Vagina (tissue), 2 donors: Measurements from ENCODE around the gene PCSK5. TPM values are rescaled to one million over a fixed set of nuclear protein-coding genes. Genes with fewer than 3 reads are reported as not detected.

Experiments used
- DNase-seq, 2 donors: peaks; one replicate each; pipeline ENCODE4 v3.0.0-alpha.2; 2017; ENCODE audit errors: extremely low spot score in 2 of 2
- H3K27ac ChIP-seq: fragments of 200-600 bp; sonication (generic); one replicate; pipeline ENCODE4 v1.5.1; 2019
- H3K27me3 ChIP-seq: fragments of 200-600 bp; sonication (generic); one replicate; pipeline ENCODE4 v1.5.1; 2019
- H3K36me3 ChIP-seq, 2 donors: fragments of 200-600 bp; sonication (generic); one replicate each; pipeline ENCODE4 v1.5.1; 2017 to 2019
- H3K4me1 ChIP-seq: fragments of 200-600 bp; sonication (generic); one replicate; pipeline ENCODE4 v1.5.1; 2019
- H3K4me3 ChIP-seq, 2 donors: fragments of 200-600 bp; sonication (generic); 1 replicate in 1 of 2; 2 replicates in 1 of 2; pipeline ENCODE4 v1.5.1; 2016 to 2019
- H3K9me3 ChIP-seq: fragments of 200-600 bp; sonication (generic); one replicate; pipeline ENCODE4 v1.5.1; 2019
- POLR2A ChIP-seq, 2 donors: fragments of 450-650 bp; IDR thresholded peaks; one replicate each; pipeline ENCODE4 v1.6.1; 2017; ENCODE audit warnings: antibody characterized with exemption in 2 of 2, mild to moderate bottlenecking in 2 of 2, moderate library complexity in 2 of 2
- POLR2AphosphoS5 ChIP-seq, 2 donors: sonication (generic); formaldehyde crosslinking; IDR thresholded peaks; one replicate each; pipeline ENCODE4 v1.9.0; 2017; ENCODE audit warnings: antibody characterized with exemption in 2 of 2, mild to moderate bottlenecking in 2 of 2, low read depth in 1 of 2; ENCODE audit not compliant: insufficient read depth in 1 of 2
- intact Hi-C: fragments of 100-400 bp; cut with DNase I; formaldehyde crosslinking; loops from one replicate; pipeline ENCODE4 v1.15.1; 2023
- total RNA-seq: library from RNA; depleted of rRNA; stranded (reverse); fragments of >200 nt; gene quantifications from one replicate; pipeline ENCODE4 v1.2.3, GENCODE V29; 2016
- TF ChIP-seq, protein P1 (sequence below), 3 experiments: fragments of 450-650 bp in 2 of 3; fragments of 200-600 bp in 1 of 3; sonication (generic) in 1 of 3; IDR thresholded peaks; one replicate each; pipeline ENCODE4 v1.5.1; 2017 to 2019; ENCODE audit warnings: antibody characterized with exemption in 3 of 3, mild to moderate bottlenecking in 2 of 3, moderate library complexity in 2 of 3

Gene PCSK5
- total RNA-seq, 1 donor from 2014 or later, result 22.6 TPM

DNA sequence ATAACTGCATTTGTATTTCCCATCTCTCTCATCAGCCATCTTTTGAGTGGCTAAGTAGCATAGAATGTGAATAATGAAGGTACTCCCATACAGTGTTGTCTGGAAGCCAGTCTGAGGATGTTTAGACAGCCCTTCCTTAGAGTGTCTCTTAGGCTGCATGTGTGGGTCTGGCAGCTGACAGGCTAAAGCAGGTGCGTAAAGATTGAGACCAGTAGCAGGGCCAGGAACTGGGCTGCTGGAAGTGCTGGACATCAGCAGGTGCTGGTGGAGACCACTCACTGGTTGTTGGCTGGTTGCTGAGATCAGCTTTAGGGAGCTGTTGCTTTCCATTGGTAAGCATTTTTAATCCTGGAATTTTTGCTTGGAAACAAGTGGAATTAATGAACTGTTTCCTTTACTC, 197.5 kb downstream of the PCSK5 start:
- H3K27ac ChIP-seq, result no peak overlapping the region
- DNase-seq, result no peak
- TF ChIP-seq POLR2AphosphoS5 (IDR thresholded peaks at IDR 0.05; ENCODE audit: insufficient read depth in 1 of 2, low read depth in 1 of 2) (no peak), POLR2A (IDR thresholded peaks at IDR 0.05) (no peak)
- TF ChIP-seq, protein P1, sequence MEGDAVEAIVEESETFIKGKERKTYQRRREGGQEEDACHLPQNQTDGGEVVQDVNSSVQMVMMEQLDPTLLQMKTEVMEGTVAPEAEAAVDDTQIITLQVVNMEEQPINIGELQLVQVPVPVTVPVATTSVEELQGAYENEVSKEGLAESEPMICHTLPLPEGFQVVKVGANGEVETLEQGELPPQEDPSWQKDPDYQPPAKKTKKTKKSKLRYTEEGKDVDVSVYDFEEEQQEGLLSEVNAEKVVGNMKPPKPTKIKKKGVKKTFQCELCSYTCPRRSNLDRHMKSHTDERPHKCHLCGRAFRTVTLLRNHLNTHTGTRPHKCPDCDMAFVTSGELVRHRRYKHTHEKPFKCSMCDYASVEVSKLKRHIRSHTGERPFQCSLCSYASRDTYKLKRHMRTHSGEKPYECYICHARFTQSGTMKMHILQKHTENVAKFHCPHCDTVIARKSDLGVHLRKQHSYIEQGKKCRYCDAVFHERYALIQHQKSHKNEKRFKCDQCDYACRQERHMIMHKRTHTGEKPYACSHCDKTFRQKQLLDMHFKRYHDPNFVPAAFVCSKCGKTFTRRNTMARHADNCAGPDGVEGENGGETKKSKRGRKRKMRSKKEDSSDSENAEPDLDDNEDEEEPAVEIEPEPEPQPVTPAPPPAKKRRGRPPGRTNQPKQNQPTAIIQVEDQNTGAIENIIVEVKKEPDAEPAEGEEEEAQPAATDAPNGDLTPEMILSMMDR (IDR thresholded peaks at IDR 0.05), result no peak
- H3K4me3 ChIP-seq, result no peak overlapping the region
- no peaks in the 10 kb centered on the region for H3K9me3 ChIP-seq
- no peaks in the 10 kb centered on the region for H3K4me1 ChIP-seq
- H3K27me3 ChIP-seq, result no peaks in the 10 kb centered on the region
- H3K36me3 ChIP-seq, result no peaks in the 10 kb centered on the region
- intact Hi-C loops, result no loop called here

DNA sequence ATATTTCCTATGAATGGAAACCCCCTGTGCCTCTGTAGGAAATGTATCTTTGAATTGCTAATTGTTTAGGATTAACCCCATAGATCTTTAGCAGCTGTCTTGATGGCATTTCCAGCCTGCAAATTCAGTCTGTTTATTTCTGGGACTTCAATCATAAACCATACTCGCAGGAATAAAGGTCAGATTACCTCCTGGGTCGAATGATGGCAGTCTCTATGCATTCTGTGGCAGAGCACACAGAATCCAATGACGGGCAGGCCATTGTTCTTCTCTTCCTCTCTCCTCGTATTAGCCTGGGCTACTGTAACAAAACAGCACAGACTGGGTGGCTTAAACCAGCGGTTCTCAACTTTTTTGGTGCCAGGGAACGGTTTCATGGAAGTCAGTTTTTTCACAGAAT, 199.9 kb downstream of the PCSK5 start:
- no peaks in the 10 kb centered on the region for H3K36me3 ChIP-seq
- intact Hi-C loops, result no loop called here
- no peak for TF ChIP-seq POLR2AphosphoS5 (IDR thresholded peaks at IDR 0.05; ENCODE audit: insufficient read depth in 1 of 2, low read depth in 1 of 2)
- TF ChIP-seq POLR2A (IDR thresholded peaks at IDR 0.05), result no peak
- TF ChIP-seq, protein P1 (IDR thresholded peaks at IDR 0.05), result no peak
- no peaks in the 10 kb centered on the region for H3K9me3 ChIP-seq
- H3K27me3 ChIP-seq, result no peaks in the 10 kb centered on the region
- DNase-seq, result no peak
- H3K4me3 ChIP-seq, result no peak overlapping the region
- no peaks in the 10 kb centered on the region for H3K4me1 ChIP-seq
- no peak overlapping the region for H3K27ac ChIP-seq

DNA sequence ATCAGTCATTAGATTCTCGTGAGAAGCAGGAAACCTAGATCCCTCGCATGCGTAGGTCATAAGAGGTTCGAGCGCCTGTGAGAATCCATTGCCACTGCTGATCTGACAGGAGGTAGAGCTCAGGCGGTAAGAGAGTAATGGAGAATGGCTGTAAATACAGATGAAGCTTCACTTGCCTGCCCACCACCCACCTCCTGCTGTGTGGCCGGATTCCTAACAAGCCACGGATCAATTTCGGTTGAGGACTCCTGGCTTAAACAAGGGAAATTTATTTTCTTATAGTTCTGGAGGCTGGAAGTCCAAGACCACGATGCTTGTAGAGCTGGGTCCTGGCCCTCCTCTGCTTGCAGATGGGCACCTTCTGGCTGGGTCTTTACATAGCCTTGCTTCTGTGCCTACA, 200.4 kb downstream of the PCSK5 start:
- no peaks in the 10 kb centered on the region for H3K27me3 ChIP-seq
- H3K36me3 ChIP-seq, result no peaks in the 10 kb centered on the region
- H3K4me1 ChIP-seq, result no peaks in the 10 kb centered on the region
- TF ChIP-seq POLR2A (IDR thresholded peaks at IDR 0.05) (no peak), POLR2AphosphoS5 (IDR thresholded peaks at IDR 0.05; ENCODE audit: insufficient read depth in 1 of 2, low read depth in 1 of 2) (no peak)
- TF ChIP-seq, protein P1 (IDR thresholded peaks at IDR 0.05), result no peak
- DNase-seq, result no peak
- no peak overlapping the region for H3K27ac ChIP-seq
- H3K9me3 ChIP-seq, result no peaks in the 10 kb centered on the region
- intact Hi-C loops, result no loop called here
- no peak overlapping the region for H3K4me3 ChIP-seq

DNA sequence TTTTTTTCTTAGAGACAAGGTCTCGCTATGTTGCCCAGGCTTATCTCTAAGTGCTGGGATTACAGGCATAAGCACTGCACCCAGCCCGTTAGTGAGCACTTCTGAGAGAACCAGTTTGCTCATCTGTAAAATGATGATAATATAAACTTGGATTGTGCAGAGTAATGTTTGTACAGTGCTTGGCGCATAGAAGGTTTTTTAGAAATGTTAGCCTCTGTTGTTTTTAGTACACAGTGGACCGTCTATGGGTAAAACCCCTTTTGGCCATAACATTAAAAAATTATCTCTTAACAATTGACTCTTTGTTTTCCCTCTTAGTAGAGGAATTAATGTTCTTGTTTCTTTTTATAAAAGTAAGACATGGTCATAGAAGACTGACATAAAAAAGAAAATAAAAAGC, 202.1 kb downstream of the PCSK5 start:
- H3K4me1 ChIP-seq, result no peaks in the 10 kb centered on the region
- H3K9me3 ChIP-seq, result no peaks in the 10 kb centered on the region
- no peak overlapping the region for H3K27ac ChIP-seq
- no peaks in the 10 kb centered on the region for H3K27me3 ChIP-seq
- H3K4me3 ChIP-seq, result no peak overlapping the region
- DNase-seq, result no peak
- H3K36me3 ChIP-seq, result no peaks in the 10 kb centered on the region
- intact Hi-C loops, result no loop called here
- TF ChIP-seq, protein P1 (IDR thresholded peaks at IDR 0.05), result no peak
- TF ChIP-seq POLR2AphosphoS5 (IDR thresholded peaks at IDR 0.05; ENCODE audit: insufficient read depth in 1 of 2, low read depth in 1 of 2) (no peak), POLR2A (IDR thresholded peaks at IDR 0.05) (no peak)

DNA sequence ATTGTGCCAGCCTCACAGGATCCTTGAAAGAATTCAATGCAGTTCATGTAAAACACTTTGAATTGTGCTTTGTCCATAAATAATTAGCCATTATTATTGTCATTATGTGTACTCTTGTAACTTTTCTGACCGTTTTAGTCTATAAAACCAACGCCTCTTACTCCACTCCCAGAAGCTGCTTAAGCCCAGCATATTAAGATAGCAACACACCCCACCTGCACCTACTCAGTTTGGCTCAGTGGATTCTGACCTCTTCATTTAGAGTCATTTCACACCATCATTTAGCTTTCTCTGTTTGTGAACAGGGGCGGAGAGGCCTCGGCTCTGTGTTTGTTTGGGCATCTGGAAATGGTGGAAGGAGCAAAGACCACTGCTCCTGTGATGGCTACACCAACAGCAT, 205.1 kb downstream of the PCSK5 start:
- TF ChIP-seq, protein P1 (IDR thresholded peaks at IDR 0.05), result no peak
- no peak for TF ChIP-seq POLR2A (IDR thresholded peaks at IDR 0.05)
- no peak for TF ChIP-seq POLR2AphosphoS5 (IDR thresholded peaks at IDR 0.05; ENCODE audit: insufficient read depth in 1 of 2, low read depth in 1 of 2)

More for the DNA sequence above, 205.1 kb downstream of the PCSK5 start:
- Histone ChIP-seq H3K36me3 (no peaks in the 10 kb centered on the region), H3K4me1 (peaks cover 10% of the 10 kb centered on the region), H3K27ac (no peak overlapping the region), H3K27me3 (no peaks in the 10 kb centered on the region), H3K4me3 (no peak overlapping the region), H3K9me3 (no peaks in the 10 kb centered on the region)
- intact Hi-C loops, result no loop called here
- no peak for DNase-seq
